ENCODE results near the gene MAPK8IP2. TPM values are rescaled to one million over a fixed set of nuclear protein-coding genes. Genes with fewer than 3 reads are reported as not detected.
"Not testable (repeated sequence)": the region's sequence is repeated elsewhere in the genome, so short reads cannot be mapped to it uniquely, and the experiment has no call there.

The MAPK8IP2 gene
- total and polyA plus RNA-seq, 10 of the 15 experiments (the other 5 are each of a cell fraction or from before 2014, with no cell fraction given) = 0.01 to 0.13 (median 0.06) TPM; not detected in 4

- TF ChIP-seq KLF5 (IDR thresholded peaks at IDR 0.05; ENCODE audit: partially characterized antibody) (no peak), ZNF24 (IDR thresholded peaks at IDR 0.05) (no peak), CREB1 (IDR thresholded peaks at IDR 0.05; ENCODE audit: low read depth) (no peak), SKIL (IDR thresholded peaks at IDR 0.05; ENCODE audit: low read depth, poor library complexity, severe bottlenecking) (no peak), EED (IDR thresholded peaks at IDR 0.05; ENCODE audit: low read depth) (no peak), PRDM15 (CRISPR knock-in tag; IDR thresholded peaks at IDR 0.05) (no peak)
These were observed 7.0 kb downstream of the MAPK8IP2 start (continued) for GRCh38 chr22:50607659-50608020.

GRCh38 chr22:50608058-50608840 is 7.7 kb downstream of the MAPK8IP2 start:
- WGBS (ENCODE audit: insufficient coverage, insufficient replicate concordance, low lambda C conversion rate, missing lambda C conversion rate) = 55% methylated on average over 31 of the region's 39 CpGs
- DNase-seq (ENCODE audit: low read depth, low spot score); intact Hi-C loops (cut with micrococcal nuclease; ENCODE audit: unreplicated experiment); FAIRE-seq; H3K27me3 ChIP-seq (replicated peaks in 1 of 2; ENCODE audit: control insufficient read depth in 2 of 2, insufficient read depth in 2 of 2, low read length in 1 of 2); H3K4me3 ChIP-seq; ATAC-seq; SMC1A ChIA-PET (ENCODE audit: uncharacterized antibody, unreplicated experiment); H3K36me3 ChIP-seq (ENCODE audit: control insufficient read depth in 2 of 2, insufficient read depth in 2 of 2, low read length in 1 of 2); BruUV-seq (replicated peaks); H3K4me1 ChIP-seq (ENCODE audit: control insufficient read depth, insufficient read depth, low read length); H3K4me2 ChIP-seq (ENCODE audit: control insufficient read depth, insufficient read depth); H4K20me1 ChIP-seq (ENCODE audit: control insufficient read depth, insufficient read depth); H3K27ac ChIP-seq (ENCODE audit: control insufficient read depth, insufficient read depth); H2AFZ ChIP-seq (ENCODE audit: control insufficient read depth, low read depth, low read length); H3K9ac ChIP-seq (ENCODE audit: control insufficient read depth, insufficient read depth, low read length); in situ Hi-C loops (cut with MboI); H3K79me2 ChIP-seq (ENCODE audit: control insufficient read depth, insufficient read depth, low read length); RAD21 ChIA-PET (ENCODE audit: unreplicated experiment); POLR2A ChIA-PET; H3K9me3 ChIP-seq (replicated peaks; ENCODE audit: control insufficient read depth, insufficient read depth, low read length): not testable (repeated sequence)
- CTCF ChIA-PET = interaction anchor here (0.9 kb wide), 1 partner anchor 12 kb away, joined by 5 read pairs; no protein-coding TSS in a partner anchor
